Activated effector memory CD4-positive, alpha-beta T cell treated with Interleukin-2 at 50 U/mL for 16 hours (primary cell): Measurements from ENCODE around the gene FAM186B.

Experiments used
- DNase-seq: peaks from one replicate; pipeline ENCODE4 v3.0.0-alpha.2; 2020

Gene FAM186B

GRCh38 chr12:49567611-49568441, 37.6 kb downstream of the FAM186B start, which contains the start of gene MCRS1:
TSS of gene MCRS1 (minus strand) at chr12:49568142. CDS start at chr12:49566731, 1,411 bp downstream.
- DNase-seq, result peak; percentile 80

GRCh38 chr12:49567302-49567610, 38.2 kb downstream of the FAM186B start:
- DNase-seq, result no peak

GRCh38 chr12:49566361-49566760, 39.1 kb downstream of the FAM186B start:
- no peak for DNase-seq

GRCh38 chr12:49565406-49566265, 39.8 kb downstream of the FAM186B start:
- no peak for DNase-seq

GRCh38 chr12:49564686-49565405, 40.6 kb downstream of the FAM186B start:
- DNase-seq, result no peak

GRCh38 chr12:49563951-49564685, 41.3 kb downstream of the FAM186B start:
- DNase-seq, result no peak

GRCh38 chr12:49562831-49563230, 42.6 kb downstream of the FAM186B start:
- no peak for DNase-seq

GRCh38 chr12:49562233-49562632, 43.2 kb downstream of the FAM186B start:
- DNase-seq, result no peak

GRCh38 chr12:49560695-49561094, 44.7 kb downstream of the FAM186B start:
- DNase-seq, result no peak

GRCh38 chr12:49559011-49559675, 46.3 kb downstream of the FAM186B start:
- no peak for DNase-seq

- DNase-seq, result no peak
Measured at GRCh38 chr12:49558526-49558925, 46.9 kb downstream of the FAM186B start.

- no peak for DNase-seq
Measured at GRCh38 chr12:49557917-49558215, 47.6 kb downstream of the FAM186B start.

GRCh38 chr12:49557187-49557916, 48.1 kb downstream of the FAM186B start:
- DNase-seq, result no peak

- no peak for DNase-seq
Measured at GRCh38 chr12:49556391-49557186, 48.9 kb downstream of the FAM186B start.

- no peak for DNase-seq
Measured at GRCh38 chr12:49555631-49556390, 49.6 kb downstream of the FAM186B start.

- no peak for DNase-seq
Measured at GRCh38 chr12:49554266-49554665, 51.2 kb downstream of the FAM186B start.

- DNase-seq, result no peak
Measured at GRCh38 chr12:49553512-49554088, 51.8 kb downstream of the FAM186B start.

GRCh38 chr12:49552899-49553298, 52.5 kb downstream of the FAM186B start:
- no peak for DNase-seq

- no peak for DNase-seq
Measured at GRCh38 chr12:49552425-49552824, 53.0 kb downstream of the FAM186B start.
